Skeletal muscle satellite cell (primary cell): Measurements from ENCODE around the gene PDGFB.
A peak's percentile ranks its signal among the peaks of the same experiment; 100 is the strongest.

Experiments
- H3K27me3 ChIP-seq: 2 replicates; pipeline ENCODE4 v1.7.0; 2013; ENCODE audit warnings: low read length; ENCODE audit not compliant: control insufficient read depth, insufficient read depth
- H3K36me3 ChIP-seq: 2 replicates; pipeline ENCODE4 v1.7.0; 2013; ENCODE audit warnings: mild to moderate bottlenecking, control low read depth, low read length; ENCODE audit not compliant: insufficient read depth
- H3K4me1 ChIP-seq: 2 replicates; pipeline ENCODE4 v1.7.0; 2013; ENCODE audit warnings: low read length; ENCODE audit not compliant: control insufficient read depth, insufficient read depth
- H3K4me2 ChIP-seq: 2 replicates; pipeline ENCODE4 v1.7.0; 2013; ENCODE audit warnings: mild to moderate bottlenecking, low read length
- H3K4me3 ChIP-seq: 2 replicates; pipeline ENCODE4 v1.7.0; 2013; ENCODE audit warnings: low read length
- H3K9ac ChIP-seq: 2 replicates; pipeline ENCODE4 v1.7.0; 2013; ENCODE audit warnings: mild to moderate bottlenecking, low read depth, low read length, moderate library complexity
- H3K9me3 ChIP-seq: replicated peaks from 2 replicates; pipeline ENCODE4 v1.7.0; 2013; ENCODE audit warnings: mild to moderate bottlenecking, control low read depth, low read length

Gene PDGFB

GRCh38 chr22:39284983-39285382 lies 40.2 kb upstream of the PDGFB start:
- H3K4me3 ChIP-seq, result no peak overlapping the region

DNA sequence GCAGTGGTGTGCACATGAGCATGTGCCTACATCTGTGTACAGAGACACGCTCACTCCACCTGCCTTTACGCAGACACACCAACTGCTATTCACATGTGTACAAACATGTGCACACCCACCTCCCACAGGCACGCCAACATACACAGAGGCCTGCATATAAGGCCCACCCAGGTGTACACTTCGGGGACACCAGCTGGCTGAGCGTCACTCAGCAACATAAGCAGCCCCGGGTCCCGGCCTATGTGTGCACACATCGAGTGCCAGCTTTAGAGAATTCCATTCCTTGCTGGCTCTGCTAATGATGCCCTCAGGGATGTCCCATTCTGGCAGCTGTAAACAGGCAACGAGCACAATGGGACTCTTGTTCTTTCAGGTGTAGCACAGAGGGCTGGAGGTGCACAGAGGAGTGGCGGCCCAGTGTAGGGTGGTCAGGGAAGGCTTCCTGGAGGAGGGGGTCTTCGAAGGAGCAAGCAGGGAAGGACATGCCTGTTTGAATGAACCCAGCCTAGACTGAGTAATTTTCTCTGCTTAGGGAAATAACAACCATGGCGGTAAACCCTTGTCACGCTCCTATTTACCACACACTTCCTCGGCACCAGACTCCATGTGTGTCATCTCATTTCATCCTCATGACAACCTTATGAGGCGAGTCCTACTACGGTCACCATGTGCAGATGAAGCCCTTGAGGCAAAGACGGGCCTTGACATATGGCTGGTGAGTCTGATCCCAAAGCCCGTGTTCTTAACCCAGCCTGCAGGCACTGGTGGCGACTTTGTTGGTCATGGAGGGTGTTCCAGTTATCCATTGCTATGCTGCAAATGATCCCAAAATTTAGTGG lies 39.6 kb upstream of the PDGFB start:
- H3K4me1 ChIP-seq, result peaks cover 27% of the 10 kb centered on the region
- H3K9ac ChIP-seq, result peak overlapping the region; percentile 71
- H3K4me3 ChIP-seq, result peak overlapping the region; percentile 44
- peak overlapping the region; percentile 39 for H3K4me2 ChIP-seq
- peaks cover 5% of the 10 kb centered on the region for H3K9me3 ChIP-seq
- H3K27me3 ChIP-seq, result no peaks in the 10 kb centered on the region
- H3K36me3 ChIP-seq, result no peaks in the 10 kb centered on the region

More at GRCh38 chr22:39284983-39285382, 40.2 kb upstream of the PDGFB start:
- H3K27me3 ChIP-seq, result no peaks in the 10 kb centered on the region
- H3K4me2 ChIP-seq, result no peak overlapping the region
- peaks cover 27% of the 10 kb centered on the region for H3K4me1 ChIP-seq
- peaks cover 5% of the 10 kb centered on the region for H3K9me3 ChIP-seq
- no peak overlapping the region for H3K9ac ChIP-seq
- no peaks in the 10 kb centered on the region for H3K36me3 ChIP-seq

- Histone ChIP-seq H3K27me3 (no peaks in the 10 kb centered on the region), H3K4me2 (peak overlapping the region; percentile 39), H3K36me3 (no peaks in the 10 kb centered on the region), H3K9me3 (peaks cover 5% of the 10 kb centered on the region), H3K9ac (peak overlapping the region; percentile 71), H3K4me1 (peaks cover 28% of the 10 kb centered on the region), H3K4me3 (peak overlapping the region; percentile 44)
These were observed 38.8 kb upstream of the PDGFB start for GRCh38 chr22:39283322-39284141.

DNA sequence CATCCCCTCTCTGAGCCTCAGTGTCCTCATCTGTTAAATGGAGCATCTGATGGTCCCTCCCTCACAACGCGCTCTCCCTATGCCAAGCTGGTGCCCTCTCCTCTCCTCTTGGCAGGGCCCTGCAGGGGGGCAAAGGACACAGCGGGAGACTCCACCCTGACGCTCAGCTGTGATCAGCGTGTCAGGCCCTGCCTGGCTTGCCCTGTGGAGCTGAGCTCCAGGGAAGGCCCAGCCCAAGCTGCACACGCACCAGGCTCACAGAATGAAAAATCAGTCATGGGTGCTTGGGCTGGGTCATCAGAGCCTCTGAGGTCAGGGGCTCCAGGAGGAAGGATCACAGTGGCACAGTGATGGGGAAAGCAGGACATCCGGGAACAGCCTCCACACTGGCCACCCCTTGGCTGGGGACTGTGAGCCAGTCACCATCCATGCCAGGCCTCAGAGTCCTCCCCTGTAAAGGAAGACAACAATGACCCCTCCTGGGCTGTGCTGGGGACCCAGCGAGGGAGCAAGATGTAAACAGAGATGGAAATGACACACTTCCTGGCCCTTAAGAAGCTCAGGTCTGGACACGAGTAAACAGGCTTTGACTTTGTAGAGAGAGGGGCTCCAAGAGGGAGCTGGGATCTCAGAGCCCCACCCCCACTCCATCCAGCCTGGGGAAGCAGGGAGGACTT lies 38.0 kb upstream of the PDGFB start:
- Histone ChIP-seq H3K4me2 (peak overlapping the region; percentile 29), H3K4me1 (peaks cover 36% of the 10 kb centered on the region), H3K9ac (peak overlapping the region; percentile 71), H3K27me3 (no peaks in the 10 kb centered on the region), H3K4me3 (no peak overlapping the region), H3K9me3 (peaks cover 5% of the 10 kb centered on the region), H3K36me3 (no peaks in the 10 kb centered on the region)

- Histone ChIP-seq H3K4me2 (no peak overlapping the region), H3K9ac (no peak overlapping the region), H3K9me3 (peaks cover 5% of the 10 kb centered on the region), H3K27me3 (no peaks in the 10 kb centered on the region), H3K4me1 (peaks cover 40% of the 10 kb centered on the region), H3K36me3 (no peaks in the 10 kb centered on the region), H3K4me3 (no peak overlapping the region)
These were observed 36.3 kb upstream of the PDGFB start for GRCh38 chr22:39281126-39281525.

- Histone ChIP-seq H3K9me3 (peaks cover 5% of the 10 kb centered on the region), H3K9ac (no peak overlapping the region), H3K36me3 (no peaks in the 10 kb centered on the region), H3K27me3 (no peaks in the 10 kb centered on the region), H3K4me2 (no peak overlapping the region), H3K4me1 (peaks cover 40% of the 10 kb centered on the region), H3K4me3 (no peak overlapping the region)
These were observed 35.5 kb upstream of the PDGFB start for GRCh38 chr22:39280250-39280649.

DNA sequence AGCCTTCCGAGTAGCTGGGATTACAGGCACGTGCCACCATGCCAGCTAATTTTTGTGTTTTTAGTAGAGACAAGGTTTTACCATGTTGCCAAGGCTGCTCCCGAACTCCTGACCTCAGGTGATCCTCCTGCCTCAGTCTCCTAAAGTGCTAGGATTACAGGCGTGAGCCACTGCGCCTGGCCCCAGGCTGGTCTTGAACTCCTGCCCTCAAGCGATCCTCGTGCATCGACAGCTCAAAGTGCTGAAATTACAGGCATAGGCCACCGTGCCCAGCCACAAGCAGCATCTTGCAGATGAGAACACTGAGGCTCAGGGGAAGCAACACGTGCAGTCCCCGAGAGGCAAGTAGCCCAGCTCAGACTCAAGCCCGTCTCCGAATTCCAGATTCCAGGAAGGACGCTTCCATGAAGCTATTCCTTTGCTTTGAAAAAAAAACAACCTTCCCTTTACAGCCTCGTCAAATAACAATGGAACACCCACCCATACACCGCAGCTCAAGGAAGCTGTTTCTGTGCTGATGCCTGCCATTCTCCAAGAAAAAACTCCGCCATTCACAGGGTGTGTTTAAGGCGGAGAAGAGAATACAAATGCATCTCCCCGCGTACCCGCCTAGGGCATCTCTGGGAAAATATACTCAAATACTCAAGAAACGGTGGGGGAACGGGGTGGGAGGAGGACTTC lies 34.5 kb upstream of the PDGFB start:
- Histone ChIP-seq H3K4me1 (peaks cover 39% of the 10 kb centered on the region), H3K4me2 (no peak overlapping the region), H3K27me3 (no peaks in the 10 kb centered on the region), H3K36me3 (no peaks in the 10 kb centered on the region), H3K9ac (no peak overlapping the region), H3K9me3 (no peaks in the 10 kb centered on the region), H3K4me3 (no peak overlapping the region)

- no peaks in the 10 kb centered on the region for H3K36me3 ChIP-seq
- peaks cover 26% of the 10 kb centered on the region for H3K4me1 ChIP-seq
- peak overlapping the region; percentile 7 for H3K9ac ChIP-seq
- no peak overlapping the region for H3K4me3 ChIP-seq
- no peaks in the 10 kb centered on the region for H3K27me3 ChIP-seq
- H3K4me2 ChIP-seq, result peak overlapping the region; percentile 35
- no peaks in the 10 kb centered on the region for H3K9me3 ChIP-seq
These were observed 33.3 kb upstream of the PDGFB start for GRCh38 chr22:39278040-39278439.

DNA sequence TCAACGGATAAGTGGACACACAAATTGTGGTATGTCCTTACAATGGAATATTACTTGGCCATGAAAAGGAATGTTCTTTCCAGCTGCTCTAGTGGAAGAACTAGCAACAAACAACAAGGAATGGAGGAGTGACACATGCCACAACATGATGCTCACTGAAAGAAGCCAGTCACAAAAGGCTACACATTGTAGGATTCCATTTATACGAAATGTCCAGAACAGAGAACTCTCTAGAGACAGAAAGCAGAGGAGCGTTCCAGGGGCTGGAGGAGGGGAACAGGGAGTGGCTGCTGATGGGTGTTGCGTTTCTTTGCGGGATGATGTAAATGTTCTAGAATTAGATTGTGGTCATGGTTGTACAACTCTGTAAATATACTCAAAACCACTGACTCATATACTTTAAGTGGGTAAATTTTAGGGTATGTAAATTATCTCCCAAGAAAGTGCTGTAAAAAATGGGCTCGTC lies 32.4 kb upstream of the PDGFB start:
- H3K4me3 ChIP-seq, result no peak overlapping the region
- peak overlapping the region; percentile 35 for H3K4me2 ChIP-seq
- no peak overlapping the region for H3K9ac ChIP-seq
- peaks cover 18% of the 10 kb centered on the region for H3K4me1 ChIP-seq
- H3K9me3 ChIP-seq, result no peaks in the 10 kb centered on the region
- no peaks in the 10 kb centered on the region for H3K36me3 ChIP-seq
- H3K27me3 ChIP-seq, result no peaks in the 10 kb centered on the region

DNA sequence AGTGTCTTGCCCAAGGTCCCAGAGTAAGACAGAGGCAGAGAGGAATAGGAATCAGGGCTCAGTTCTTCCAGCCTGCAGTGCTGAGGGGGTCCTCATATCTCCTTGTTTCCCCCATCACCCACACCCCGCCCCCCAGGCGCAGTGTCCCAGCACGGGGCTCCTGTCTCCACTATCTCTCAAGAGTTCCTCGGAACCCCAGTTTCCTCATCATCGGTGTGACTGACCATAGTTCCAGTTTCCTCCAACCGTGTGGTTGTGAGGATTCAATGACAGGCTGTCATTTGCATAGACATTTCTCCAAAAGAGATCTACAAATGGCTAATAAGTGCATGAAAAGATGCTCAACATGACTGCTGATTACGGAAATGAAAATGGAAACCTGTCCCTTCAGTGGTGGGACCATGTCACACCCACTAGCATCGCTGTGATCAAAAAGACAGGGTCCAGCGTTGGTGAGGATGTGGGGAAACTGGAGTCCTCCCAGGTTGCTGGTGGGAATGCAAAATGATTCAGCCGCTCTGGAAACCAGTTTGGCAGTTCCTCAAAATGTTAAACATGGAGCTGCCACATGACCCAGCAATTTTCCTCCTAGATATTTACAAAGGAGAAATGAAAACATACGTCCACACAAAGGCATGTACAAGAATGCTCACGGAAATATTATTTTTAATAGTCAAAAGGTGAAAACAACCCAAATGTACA lies 31.8 kb upstream of the PDGFB start:
- Histone ChIP-seq H3K9ac (no peak overlapping the region), H3K27me3 (no peaks in the 10 kb centered on the region), H3K9me3 (no peaks in the 10 kb centered on the region), H3K4me2 (no peak overlapping the region), H3K4me3 (no peak overlapping the region), H3K36me3 (no peaks in the 10 kb centered on the region), H3K4me1 (peaks cover 15% of the 10 kb centered on the region)
